ENCODE data around the gene GPANK1. TPM values are rescaled to one million over a fixed set of nuclear protein-coding genes. Genes with fewer than 3 reads are reported as not detected.

The GPANK1 gene
- total RNA-seq, 2 donors from 2014 or later, result 19.7 to 28.1 TPM

- Histone ChIP-seq H3K4me3 (no peak overlapping the region), H3K9me3 (no peaks in the 10 kb centered on the region), H3K36me3 (peaks cover 43 to 54% of the 10 kb centered on the region in 2 donors), H3K27ac (peak overlapping the region in 1 of 2 donors; percentile 32), H3K4me1 (replicated peaks) (no peaks in the 10 kb centered on the region), H3K27me3 (replicated peaks; ENCODE audit: insufficient read depth) (no peaks in the 10 kb centered on the region)
- intact Hi-C loops (cut with DNase I), result no loop called here
- DNase-seq (ENCODE audit: low spot score), result no peak
- 81% methylated on average over 26 of the region's 26 CpGs for WGBS
- TF ChIP-seq POLR2AphosphoS5 (IDR thresholded peaks at IDR 0.05), result no peak
- TF ChIP-seq CTCF (IDR thresholded peaks at IDR 0.05), result no peak
- TF ChIP-seq POLR2A (IDR thresholded peaks at IDR 0.05), result no peak
Observed at GRCh38 chr6:31632279-31632946, 32.4 kb downstream of the GPANK1 start.

- intact Hi-C loops (cut with DNase I), result no loop called here
- H3K27ac ChIP-seq, result peak overlapping the region in 1 of 2 donors; percentile 32
- H3K4me1 ChIP-seq (replicated peaks), result no peaks in the 10 kb centered on the region
- WGBS, result 83% methylated on average over 29 of the region's 32 CpGs
- no peak for DNase-seq (ENCODE audit: low spot score)
- peaks cover 49 to 56% of the 10 kb centered on the region in 2 donors for H3K36me3 ChIP-seq
- H3K27me3 ChIP-seq (replicated peaks; ENCODE audit: insufficient read depth), result no peaks in the 10 kb centered on the region
- no peak for TF ChIP-seq POLR2A (IDR thresholded peaks at IDR 0.05)
- no peak for TF ChIP-seq CTCF (IDR thresholded peaks at IDR 0.05)
- no peak for TF ChIP-seq POLR2AphosphoS5 (IDR thresholded peaks at IDR 0.05)
- no peak overlapping the region for H3K4me3 ChIP-seq
- no peaks in the 10 kb centered on the region for H3K9me3 ChIP-seq
Observed at GRCh38 chr6:31631681-31632278, 33.0 kb downstream of the GPANK1 start.

DNA sequence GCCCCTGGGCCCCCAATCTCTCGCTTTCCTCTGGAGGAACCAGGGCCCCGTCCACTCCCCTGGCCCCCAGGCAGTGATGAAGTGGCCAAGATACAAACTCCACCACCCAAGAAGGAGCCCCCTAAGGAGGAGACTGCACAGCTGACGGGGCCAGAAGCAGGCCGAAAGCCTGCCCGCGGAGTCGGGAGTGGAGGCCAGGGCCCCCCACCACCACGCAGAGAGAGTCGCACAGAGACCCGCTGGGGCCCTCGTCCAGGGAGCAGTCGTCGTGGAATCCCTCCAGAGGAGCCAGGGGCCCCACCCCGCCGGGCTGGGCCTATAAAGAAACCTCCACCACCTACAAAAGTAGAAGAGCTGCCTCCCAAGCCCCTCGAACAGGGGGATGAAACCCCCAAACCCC is 33.6 kb downstream of the GPANK1 start:
- Histone ChIP-seq H3K9me3 (no peaks in the 10 kb centered on the region), H3K27me3 (replicated peaks; ENCODE audit: insufficient read depth) (no peaks in the 10 kb centered on the region), H3K27ac (no peak overlapping the region), H3K4me3 (no peak overlapping the region), H3K36me3 (peaks cover 48 to 57% of the 10 kb centered on the region in 2 donors), H3K4me1 (replicated peaks) (no peaks in the 10 kb centered on the region)
- TF ChIP-seq POLR2A (IDR thresholded peaks at IDR 0.05) (no peak), CTCF (IDR thresholded peaks at IDR 0.05) (no peak), POLR2AphosphoS5 (IDR thresholded peaks at IDR 0.05) (no peak)
- intact Hi-C loops (cut with DNase I), result no loop called here
- DNase-seq (ENCODE audit: low spot score), result no peak
- WGBS, result 77% methylated on average over 16 of the region's 16 CpGs

GRCh38 chr6:31630177-31630934 is 34.4 kb downstream of the GPANK1 start:
- Histone ChIP-seq H3K27ac (no peak overlapping the region), H3K4me3 (no peak overlapping the region), H3K27me3 (replicated peaks; ENCODE audit: insufficient read depth) (no peaks in the 10 kb centered on the region), H3K4me1 (replicated peaks) (no peaks in the 10 kb centered on the region), H3K36me3 (peaks cover 53 to 57% of the 10 kb centered on the region in 2 donors), H3K9me3 (no peaks in the 10 kb centered on the region)
- DNase-seq (ENCODE audit: low spot score), result no peak
- intact Hi-C loops (cut with DNase I), result no loop called here
- 90% methylated on average over 25 of the region's 25 CpGs for WGBS
- TF ChIP-seq CTCF (IDR thresholded peaks at IDR 0.05), result no peak
- no peak for TF ChIP-seq POLR2AphosphoS5 (IDR thresholded peaks at IDR 0.05)
- no peak for TF ChIP-seq POLR2A (IDR thresholded peaks at IDR 0.05)

Data from prostate gland (tissue), 2 donors.